ENCODE results near the gene DDX5. TPM values are rescaled to one million over a fixed set of nuclear protein-coding genes. Genes with fewer than 3 reads are reported as not detected.

Gene DDX5
- total RNA-seq, 2 experiments from 2014 or later = 797 to 802 TPM

- POLR2A ChIA-PET = interaction anchor here (0.6 kb wide), 1 partner anchor 9 kb away, joined by 3 read pairs; no protein-coding TSS in a partner anchor
- DNase-seq = no peak
- H3K4me1 Mint-ChIP-seq = no peaks in the 10 kb centered on the region
- no peaks in the 10 kb centered on the region for H3K27me3 Mint-ChIP-seq
- no peaks in the 10 kb centered on the region for H3K9me3 Mint-ChIP-seq
- CTCF ChIA-PET = interaction anchor here (1.0 to 1.8 kb wide), 4 partner anchors 9 to 115 kb away, joined by 3 to 4 read pairs (median 3); partner anchors contain the start of genes CEP95 and DDX5
- peak overlapping the region; percentile 25 for H3K27ac Mint-ChIP-seq
- no peak overlapping the region for H3K4me3 Mint-ChIP-seq
- peaks cover 60% of the 10 kb centered on the region for H3K36me3 Mint-ChIP-seq (ENCODE audit: low read depth)
Measured at GRCh38 chr17:64534187-64534586, 28.1 kb upstream of the DDX5 start.

GRCh38 chr17:64533784-64534183 is 27.7 kb upstream of the DDX5 start:
- Mint-ChIP-seq H3K4me1 (no peaks in the 10 kb centered on the region), H3K9me3 (no peaks in the 10 kb centered on the region), H3K36me3 (ENCODE audit: low read depth) (peaks cover 61% of the 10 kb centered on the region), H3K27me3 (no peaks in the 10 kb centered on the region), H3K27ac (no peak overlapping the region), H3K4me3 (no peak overlapping the region)
- CTCF ChIA-PET = interaction anchor here (1.0 to 1.8 kb wide), 4 partner anchors 13 to 115 kb away, joined by 3 to 4 read pairs (median 3); partner anchors contain the start of genes CEP95 and DDX5
- DNase-seq = no peak
- POLR2A ChIA-PET = interaction anchor here (0.6 kb wide), 1 partner anchor 9 kb away, joined by 3 read pairs; no protein-coding TSS in a partner anchor

- no peaks in the 10 kb centered on the region for H3K9me3 Mint-ChIP-seq
- H3K27ac Mint-ChIP-seq = no peak overlapping the region
- POLR2A ChIA-PET = no interaction called here
- H3K36me3 Mint-ChIP-seq (ENCODE audit: low read depth) = peaks cover 61% of the 10 kb centered on the region
- DNase-seq = no peak
- H3K27me3 Mint-ChIP-seq = no peaks in the 10 kb centered on the region
- CTCF ChIA-PET = interaction anchor here (1.7 kb wide), 1 partner anchor 12 kb away, joined by 4 read pairs; no protein-coding TSS in a partner anchor
- H3K4me1 Mint-ChIP-seq = no peaks in the 10 kb centered on the region
- no peak overlapping the region for H3K4me3 Mint-ChIP-seq
Measured at GRCh38 chr17:64532409-64532808, 26.3 kb upstream of the DDX5 start.

GRCh38 chr17:64531955-64532371 is 25.9 kb upstream of the DDX5 start:
- H3K27me3 Mint-ChIP-seq = no peaks in the 10 kb centered on the region
- DNase-seq = no peak
- H3K4me3 Mint-ChIP-seq = no peak overlapping the region
- H3K27ac Mint-ChIP-seq = no peak overlapping the region
- POLR2A ChIA-PET = no interaction called here
- peaks cover 61% of the 10 kb centered on the region for H3K36me3 Mint-ChIP-seq (ENCODE audit: low read depth)
- H3K9me3 Mint-ChIP-seq = no peaks in the 10 kb centered on the region
- no peaks in the 10 kb centered on the region for H3K4me1 Mint-ChIP-seq
- CTCF ChIA-PET = interaction anchor here (0.6 to 1.3 kb wide), 3 partner anchors 9 to 19 kb away, joined by 3 to 5 read pairs (median 3); no protein-coding TSS in a partner anchor

- peaks cover 62% of the 10 kb centered on the region for H3K36me3 Mint-ChIP-seq (ENCODE audit: low read depth)
- CTCF ChIA-PET = interaction anchor here (0.8 kb wide), 1 partner anchor 9 kb away, joined by 3 read pairs; no protein-coding TSS in a partner anchor
Measured at GRCh38 chr17:64529221-64529620, 23.1 kb upstream of the DDX5 start.

GRCh38 chr17:64527914-64528313 is 21.8 kb upstream of the DDX5 start:
- H3K36me3 Mint-ChIP-seq (ENCODE audit: low read depth) = peaks cover 63% of the 10 kb centered on the region
- ChIA-PET CTCF (interaction anchor here (0.9 to 1.6 kb wide), 2 partner anchors 10 to 21 kb away, joined by 3 to 4 read pairs; no protein-coding TSS in a partner anchor), POLR2A (interaction anchor here (0.6 kb wide), 1 partner anchor 610 kb away, joined by 3 read pairs; no protein-coding TSS in a partner anchor)
- no peak overlapping the region for H3K4me3 Mint-ChIP-seq
- H3K9me3 Mint-ChIP-seq = no peaks in the 10 kb centered on the region
- no peaks in the 10 kb centered on the region for H3K27me3 Mint-ChIP-seq
- no peak overlapping the region for H3K27ac Mint-ChIP-seq
- no peaks in the 10 kb centered on the region for H3K4me1 Mint-ChIP-seq
- no peak for DNase-seq

More at GRCh38 chr17:64529221-64529620, 23.1 kb upstream of the DDX5 start:
- H3K27ac Mint-ChIP-seq = no peak overlapping the region
- no peaks in the 10 kb centered on the region for H3K27me3 Mint-ChIP-seq
- no peak for DNase-seq
- H3K4me1 Mint-ChIP-seq = no peaks in the 10 kb centered on the region
- H3K4me3 Mint-ChIP-seq = no peak overlapping the region
- no peaks in the 10 kb centered on the region for H3K9me3 Mint-ChIP-seq
- POLR2A ChIA-PET = no interaction called here

DNA sequence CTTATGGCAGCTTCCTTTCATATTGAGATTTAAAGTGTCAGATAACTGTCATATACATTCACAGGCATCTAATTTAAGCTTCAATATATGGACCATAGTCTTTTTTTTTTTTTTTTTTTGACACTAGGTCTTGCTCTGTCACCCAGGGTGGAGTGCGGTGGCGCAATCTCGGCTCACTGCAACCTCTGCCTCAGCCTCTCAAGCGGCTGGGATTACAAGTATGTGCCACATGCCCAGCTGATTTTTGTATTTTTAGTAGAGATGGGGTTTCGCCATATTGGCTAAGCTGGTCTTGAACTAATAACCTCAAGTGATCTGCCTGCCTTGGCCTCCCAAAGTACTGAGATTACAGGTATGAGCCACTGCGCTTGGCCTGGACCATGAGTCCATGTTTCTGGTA is 14.3 kb upstream of the DDX5 start:
- Mint-ChIP-seq H3K27ac (no peak overlapping the region), H3K4me3 (no peak overlapping the region), H3K36me3 (ENCODE audit: low read depth) (peaks cover 30% of the 10 kb centered on the region)

DNA sequence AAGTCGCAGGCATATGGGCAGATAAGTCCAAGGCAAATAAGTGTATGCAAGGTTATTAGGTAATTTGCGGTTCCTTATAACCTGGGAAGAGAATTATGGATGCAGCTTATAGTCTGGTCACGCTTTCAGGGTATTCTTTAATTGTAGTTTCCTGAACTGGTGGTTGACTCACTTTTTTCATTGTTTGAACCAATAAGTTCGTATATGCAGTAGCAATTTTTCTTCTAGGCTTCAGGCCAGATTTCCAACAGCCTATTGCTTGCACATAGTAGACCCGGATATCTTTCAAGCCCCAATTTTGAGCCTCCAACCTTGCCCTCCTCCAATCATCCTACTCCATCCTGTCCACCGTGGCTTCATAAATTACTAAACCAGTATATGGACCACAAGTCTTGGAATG is 13.5 kb upstream of the DDX5 start:
- H3K4me1 Mint-ChIP-seq = peaks cover 3% of the 10 kb centered on the region
- no peak for DNase-seq
- H3K27ac Mint-ChIP-seq = no peak overlapping the region
- H3K36me3 Mint-ChIP-seq (ENCODE audit: low read depth) = peaks cover 34% of the 10 kb centered on the region
- H3K9me3 Mint-ChIP-seq = no peaks in the 10 kb centered on the region
- CTCF ChIA-PET = interaction anchor here (0.7 to 1.1 kb wide), 3 partner anchors 9 to 14 kb away, joined by 3 to 4 read pairs (median 3); partner anchors contain the start of gene CEP95
- H3K4me3 Mint-ChIP-seq = no peak overlapping the region
- H3K27me3 Mint-ChIP-seq = no peaks in the 10 kb centered on the region
- POLR2A ChIA-PET = no interaction called here

More for the DNA sequence above, 14.3 kb upstream of the DDX5 start:
- Mint-ChIP-seq H3K27me3 (no peaks in the 10 kb centered on the region), H3K9me3 (no peaks in the 10 kb centered on the region), H3K4me1 (peaks cover under 1% of the 10 kb centered on the region)
- DNase-seq = no peak
- ChIA-PET CTCF (interaction anchor here (0.7 to 1.1 kb wide), 3 partner anchors 9 to 14 kb away, joined by 3 to 4 read pairs (median 3); partner anchors contain the start of gene CEP95), POLR2A (no interaction called here)

GRCh38 chr17:64515829-64516228 is 9.7 kb upstream of the DDX5 start:
- Mint-ChIP-seq H3K27ac (no peak overlapping the region), H3K27me3 (no peaks in the 10 kb centered on the region), H3K9me3 (no peaks in the 10 kb centered on the region), H3K36me3 (ENCODE audit: low read depth) (peaks cover 43% of the 10 kb centered on the region), H3K4me1 (peaks cover 7% of the 10 kb centered on the region), H3K4me3 (no peak overlapping the region)
- ChIA-PET CTCF (interaction anchor here (1.7 kb wide), 1 partner anchor 9 kb away, joined by 9 read pairs; the partner anchor contains the start of genes CEP95 and DDX5), POLR2A (interaction anchor here (1.4 kb wide), 1 partner anchor 11 kb away, joined by 3 read pairs; no protein-coding TSS in a partner anchor)
- DNase-seq = no peak

DNA sequence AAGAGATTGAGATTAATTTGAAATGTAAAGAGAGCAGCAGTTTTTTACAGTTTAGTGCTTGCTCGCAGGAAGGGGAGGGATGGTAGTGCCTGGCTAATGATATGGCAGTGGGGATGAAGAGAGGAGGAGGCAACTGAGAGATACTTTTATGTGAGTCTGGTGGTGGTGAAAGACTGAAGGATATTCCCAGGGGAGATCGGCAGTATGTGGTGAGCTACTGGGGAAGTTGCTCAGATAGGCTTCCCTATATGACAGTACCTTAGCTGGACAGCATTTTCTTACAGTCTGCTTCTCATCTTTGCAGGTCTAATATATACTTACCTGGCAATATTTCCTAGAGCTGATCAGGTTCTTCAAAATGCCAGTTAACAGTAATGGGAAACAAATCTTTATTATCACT is 9.3 kb upstream of the DDX5 start:
- ChIA-PET CTCF (interaction anchor here (1.7 kb wide), 1 partner anchor 8 kb away, joined by 9 read pairs; the partner anchor contains the start of genes CEP95 and DDX5), POLR2A (interaction anchor here (1.4 kb wide), 1 partner anchor 10 kb away, joined by 3 read pairs; no protein-coding TSS in a partner anchor)
- Mint-ChIP-seq H3K9me3 (no peaks in the 10 kb centered on the region), H3K36me3 (ENCODE audit: low read depth) (peaks cover 46% of the 10 kb centered on the region), H3K27ac (no peak overlapping the region), H3K27me3 (no peaks in the 10 kb centered on the region), H3K4me1 (peaks cover 7% of the 10 kb centered on the region), H3K4me3 (no peak overlapping the region)
- DNase-seq = no peak

GRCh38 chr17:64509179-64509578 is 3.1 kb upstream of the DDX5 start:
- Mint-ChIP-seq H3K4me1 (peaks cover 34% of the 10 kb centered on the region), H3K27me3 (no peaks in the 10 kb centered on the region)

GRCh38 chr17:64508683-64509082 is 2.6 kb upstream of the DDX5 start:
- peaks cover 50% of the 10 kb centered on the region for H3K36me3 Mint-ChIP-seq (ENCODE audit: low read depth)
- H3K9me3 Mint-ChIP-seq = no peaks in the 10 kb centered on the region
- peaks cover 37% of the 10 kb centered on the region for H3K4me1 Mint-ChIP-seq
- H3K27ac Mint-ChIP-seq = no peak overlapping the region
- no peak for DNase-seq
- H3K4me3 Mint-ChIP-seq = peak overlapping the region; percentile 95
- CTCF ChIA-PET = interaction anchor here (0.6 kb wide), 1 partner anchor 133 kb away, joined by 4 read pairs; no protein-coding TSS in a partner anchor
- POLR2A ChIA-PET = no interaction called here
- H3K27me3 Mint-ChIP-seq = no peaks in the 10 kb centered on the region

More at GRCh38 chr17:64509179-64509578, 3.1 kb upstream of the DDX5 start:
- no peaks in the 10 kb centered on the region for H3K9me3 Mint-ChIP-seq
- CTCF ChIA-PET = no interaction called here
- H3K36me3 Mint-ChIP-seq (ENCODE audit: low read depth) = peaks cover 50% of the 10 kb centered on the region
- no peak overlapping the region for H3K27ac Mint-ChIP-seq
- DNase-seq = no peak
- POLR2A ChIA-PET = no interaction called here
- H3K4me3 Mint-ChIP-seq = no peak overlapping the region

DNA sequence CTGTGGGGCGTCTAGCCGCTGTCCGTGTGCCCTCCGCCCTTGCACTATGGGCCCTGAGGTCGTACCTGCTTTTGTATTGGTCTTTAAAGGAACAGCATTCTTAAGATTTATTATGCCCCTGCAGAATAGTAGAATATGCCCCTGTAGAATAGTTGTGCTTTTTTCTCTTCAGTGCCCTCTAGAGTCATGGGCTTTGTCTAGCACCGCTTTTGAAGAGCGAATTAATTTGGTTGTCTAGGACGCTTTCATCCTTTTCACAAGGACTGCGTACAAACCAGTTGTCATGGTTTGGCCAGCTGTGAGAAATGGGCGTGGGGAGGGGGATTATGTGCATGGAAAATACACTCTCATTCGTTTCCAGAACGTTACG is 1.3 kb upstream of the DDX5 start:
- Mint-ChIP-seq H3K36me3 (ENCODE audit: low read depth) (peaks cover 57% of the 10 kb centered on the region), H3K4me1 (peaks cover 46% of the 10 kb centered on the region), H3K27ac (peak overlapping the region; percentile 100), H3K4me3 (peak overlapping the region; percentile 95), H3K27me3 (no peaks in the 10 kb centered on the region), H3K9me3 (no peaks in the 10 kb centered on the region)
- peak; percentile 64 for DNase-seq
- POLR2A ChIA-PET = interaction anchor here (1.2 kb wide), 1 partner anchor 11 kb away, joined by 7 read pairs; the partner anchor contains the start of gene POLG2
- CTCF ChIA-PET = interaction anchor here (0.6 to 3.0 kb wide), 7 partner anchors 8 to 1768 kb away, joined by 3 to 29 read pairs (median 3); no protein-coding TSS in a partner anchor
